HepG2 (cell line): ENCODE data around the gene RSPH1. TPM values are rescaled to one million over a fixed set of nuclear protein-coding genes. Genes with fewer than 3 reads are reported as not detected.

Source experiments
- ATAC-seq: fragments of 200-7000 bp; cut with Tn5 transposase; 3 replicates; pipeline ENCODE4 v1.9.1; 2020; ENCODE audit warnings: mild to moderate bottlenecking, moderate library complexity
- BruUV-seq: library from RNA; stranded (reverse); fragments of 400-500 nt; replicated peaks from 2 replicates; lab custom pipeline; 2021; lab: Mats Ljungman, UMichigan
- CTCF ChIA-PET: fragments of 300-600 bp; formaldehyde crosslinking; extraction: SDS; loops from one replicate; lab custom pipeline; 2021; ENCODE audit warnings: low total read pairs, inconsistent platforms, low intra/inter-chr PET ratio; lab: Yijun Ruan, JAX
- POLR2A ChIA-PET: fragments of 350-600 bp; sonication (Branson Sonifier 250); formaldehyde crosslinking; loops from one replicate; lab custom pipeline; 2020; ENCODE audit warnings: antibody characterized with exemption, inconsistent platforms; lab: Yijun Ruan, JAX
- DNase-seq: peaks from one replicate; pipeline ENCODE4 v3.0.0-alpha.2; 2015; ENCODE audit warnings: low spot score
- FAIRE-seq: peaks from 3 replicates; lab custom pipeline; 2011; peaks lifted over from hg19 to GRCh38; lab: Jason Lieb, UNC
- H2AFZ ChIP-seq: one replicate; pipeline ENCODE4 v1.6.1; 2011; ENCODE audit warnings: low read length, inconsistent platforms
- H3K27ac ChIP-seq: fragments of 300-600 bp; 3 replicates; pipeline ENCODE4 v1.8.0; 2011; ENCODE audit warnings: mixed run types, mild to moderate bottlenecking, mixed read lengths, low read length, inconsistent platforms; ENCODE audit not compliant: insufficient read depth; ENCODE audit errors: extremely low read length
- H3K27me3 ChIP-seq, 2 experiments: fragments of 200-600 bp in 1 of 2; 2 replicates in 1 of 2; 3 replicates in 1 of 2; pipeline versions ENCODE4 v1.6.0 to v1.8.0; 2011; ENCODE audit warnings: low read length in 2 of 2, mild to moderate bottlenecking in 2 of 2, moderate library complexity in 2 of 2, inconsistent platforms in 1 of 2; ENCODE audit not compliant: insufficient read depth in 2 of 2, control insufficient read depth in 1 of 2
- H3K36me3 ChIP-seq, 2 experiments: fragments of 200-600 bp in 1 of 2; replicated peaks in 1 of 2; 2 replicates in 1 of 2; 3 replicates in 1 of 2; pipeline versions ENCODE4 v1.5.1 to v1.8.0; 2011; ENCODE audit warnings: low read length in 2 of 2, inconsistent platforms in 1 of 2; ENCODE audit not compliant: insufficient read depth in 2 of 2, control insufficient read depth in 1 of 2
- H3K4me1 ChIP-seq: 2 replicates; pipeline ENCODE4 v1.5.1; 2012; ENCODE audit warnings: low read length, inconsistent platforms; ENCODE audit not compliant: insufficient read depth
- H3K4me2 ChIP-seq: 2 replicates; pipeline ENCODE4 v1.6.0; 2011; ENCODE audit warnings: low read depth, low read length, inconsistent platforms
- H3K4me3 ChIP-seq, 3 experiments: fragments of 200-600 bp in 1 of 3; sonication (generic), shearing (Covaris generic) in 1 of 3; replicated peaks in 1 of 3; 2 replicates each; pipeline ENCODE4 v1.5.1; 2011 to 2016; ENCODE audit warnings: low read length in 3 of 3, inconsistent platforms in 2 of 3, low read depth in 2 of 3, mild to moderate bottlenecking in 2 of 3, control low read depth in 1 of 3, mixed read lengths in 1 of 3; ENCODE audit not compliant: insufficient read depth in 1 of 3
- H3K79me2 ChIP-seq: one replicate; pipeline ENCODE4 v1.6.1; 2011; ENCODE audit warnings: low read length, inconsistent platforms; ENCODE audit not compliant: insufficient read depth
- H3K9ac ChIP-seq: 2 replicates; pipeline ENCODE4 v1.6.0; 2011; ENCODE audit warnings: mild to moderate bottlenecking, low read depth, low read length, inconsistent platforms; ENCODE audit not compliant: insufficient read depth
- H3K9me3 ChIP-seq: 2 replicates; pipeline ENCODE4 v1.5.1; 2012; ENCODE audit warnings: mild to moderate bottlenecking, low read length
- H4K20me1 ChIP-seq: 2 replicates; pipeline ENCODE4 v1.6.0; 2011; ENCODE audit warnings: inconsistent platforms, mild to moderate bottlenecking, low read length, moderate library complexity; ENCODE audit not compliant: insufficient read depth
- AGO1 ChIP-seq: fragments of 200-400 bp; formaldehyde crosslinking; IDR thresholded peaks from 2 replicates; pipeline ENCODE4 v1.6.1; 2017; ENCODE audit warnings: mild to moderate bottlenecking, low read depth, low read length, moderate library complexity; ENCODE audit not compliant: poor library complexity, severe bottlenecking
- BORCS8-MEF2B ChIP-seq: sonication (generic); formaldehyde crosslinking; IDR thresholded peaks from 2 replicates; pipeline ENCODE4 v1.8.0; 2022; ENCODE audit warnings: mild to moderate bottlenecking, missing genetic modification reagents
- CC2D1A ChIP-seq: sonication (generic); formaldehyde crosslinking; IDR thresholded peaks from 2 replicates; pipeline ENCODE4 v1.8.1; 2023; ENCODE audit warnings: mild to moderate bottlenecking, missing genetic modification reagents
- CCDC6 ChIP-seq: sonication (generic); formaldehyde crosslinking; IDR thresholded peaks from 2 replicates; pipeline ENCODE4 v1.8.1; 2022; ENCODE audit warnings: mild to moderate bottlenecking, missing genetic modification reagents, moderate library complexity
- DNMT3B ChIP-seq: conservative IDR thresholded peaks from 2 replicates; pipeline ENCODE4 v1.6.1; 2016; ENCODE audit warnings: missing biosample characterization, control low read depth
- IRX3 ChIP-seq: sonication (generic); formaldehyde crosslinking; IDR thresholded peaks from 2 replicates; pipeline ENCODE4 v1.8.1; 2023; ENCODE audit warnings: mild to moderate bottlenecking, low read depth, missing genetic modification reagents, borderline replicate concordance
- KDM2A ChIP-seq: sonication (generic); formaldehyde crosslinking; IDR thresholded peaks from 2 replicates; pipeline ENCODE4 v1.4.0; 2020; ENCODE audit warnings: low read depth, missing genetic modification reagents, borderline replicate concordance
- MTA3 ChIP-seq: sonication (generic); formaldehyde crosslinking; IDR thresholded peaks from 2 replicates; pipeline ENCODE4 v1.4.0; 2020; ENCODE audit warnings: missing genetic modification reagents
- MXD1 ChIP-seq: sonication (generic); formaldehyde crosslinking; IDR thresholded peaks from 2 replicates; pipeline ENCODE4 v1.4.0; 2020; ENCODE audit warnings: mild to moderate bottlenecking, missing genetic modification reagents
- PITX1 ChIP-seq: sonication (generic); formaldehyde crosslinking; IDR thresholded peaks from 2 replicates; pipeline ENCODE4 v1.5.1; 2020; ENCODE audit warnings: mild to moderate bottlenecking, missing genetic modification reagents
- TBL1XR1 ChIP-seq: fragments of 150-350 bp; IDR thresholded peaks from 2 replicates; pipeline ENCODE4 v1.6.1; 2014; ENCODE audit warnings: borderline replicate concordance, low read length; ENCODE audit not compliant: partially characterized antibody
- ZNF33B ChIP-seq: sonication (generic); formaldehyde crosslinking; IDR thresholded peaks from 2 replicates; pipeline ENCODE4 v1.5.1; 2020; ENCODE audit warnings: mild to moderate bottlenecking, missing genetic modification reagents
- ZNF362 ChIP-seq: sonication (generic); formaldehyde crosslinking; IDR thresholded peaks from 2 replicates; pipeline ENCODE4 v1.4.0; 2020; ENCODE audit warnings: missing genetic modification reagents, mild to moderate bottlenecking, borderline replicate concordance
- ZNF567 ChIP-seq: sonication (generic); formaldehyde crosslinking; IDR thresholded peaks from 2 replicates; pipeline ENCODE4 v1.8.1; 2023; ENCODE audit warnings: mild to moderate bottlenecking, missing genetic modification reagents, borderline replicate concordance
- ZXDC ChIP-seq: sonication (generic); formaldehyde crosslinking; IDR thresholded peaks from 2 replicates; pipeline ENCODE4 v1.5.0; 2020; ENCODE audit warnings: mild to moderate bottlenecking, missing genetic modification reagents
- WGBS: methylation state at CpG from one replicate; pipeline ENCODE4 v1.1.6; 2017; ENCODE audit warnings: low lambda C conversion rate; 5-methylcytosine and 5-hydroxymethylcytosine counted together
- in situ Hi-C: cut with HindIII; loops from 2 replicates; pipeline ENCODE4 v1.10.0; 2017; ENCODE audit warnings: low pct_unique_long_range_greater_than_20kb; ENCODE audit not compliant: extremely low pct_ligation_motif_present
- intact Hi-C: fragments of 100-400 bp; cut with micrococcal nuclease; formaldehyde crosslinking; loops from one replicate; pipeline ENCODE4 v1.10.0; 2022; ENCODE audit not compliant: unreplicated experiment
- polyA plus RNA-seq, 8 experiments: library from polyadenylated mRNA; depleted of rRNA in 3 of 8; stranded (reverse) in 7 of 8; unstranded in 1 of 8; fragments of >200 nt; fragmentation: Illumina TruSeq in 4 of 8; extraction: Trizol in 4 of 8; gene quantifications; 2 replicates each; pipeline versions ENCODE4 v1.2.1 to v1.2.3, GENCODE V29; 2011 to 2016; ENCODE audit warnings: low read depth in 4 of 8, missing spikeins in 1 of 8, mixed read lengths in 1 of 8; ENCODE audit not compliant: insufficient read depth in 1 of 8
- total RNA-seq, 5 experiments: library from RNA; depleted of rRNA; stranded (reverse); fragments of >200 nt; fragmentation: Illumina TruSeq; extraction: Trizol; gene quantifications; 2 replicates each; pipeline ENCODE4 v1.2.3, GENCODE V29; 2016; ENCODE audit warnings: low read depth in 1 of 5

Gene RSPH1
- total and polyA plus RNA-seq, 2 of the 13 experiments (the other 11 are each of a cell fraction or from before 2014, with no cell fraction given), result not detected

- ChIA-PET POLR2A (no interaction called here), CTCF (no interaction called here)
- Histone ChIP-seq H3K79me2 (no peaks in the 10 kb centered on the region), H3K4me3 (no peak overlapping the region), H4K20me1 (no peaks in the 10 kb centered on the region), H2AFZ (no peak overlapping the region), H3K9me3 (no peaks in the 10 kb centered on the region), H3K27ac (no peak overlapping the region), H3K9ac (no peak overlapping the region), H3K4me2 (no peak overlapping the region), H3K36me3 (no peaks in the 10 kb centered on the region), H3K27me3 (peaks cover 0 to 3% of the 10 kb centered on the region in 2 experiments; a peak in 1 of 5 replicates), H3K4me1 (peaks cover 14% of the 10 kb centered on the region)
- WGBS, result 63% methylated on average over 13 of the region's 18 CpGs
- FAIRE-seq (no peak), DNase-seq (no peak), ATAC-seq (no peak)
- intact Hi-C loops, result no loop called here
- in situ Hi-C loops, result no loop called here
- no TSS peak for BruUV-seq
- TF ChIP-seq PITX1 (CRISPR knock-in tag) (no peak), ZNF567 (no peak), TBL1XR1 (no peak), CC2D1A (CRISPR knock-in tag) (no peak), IRX3 (CRISPR knock-in tag) (no peak), DNMT3B (CRISPR knock-in tag) (no peak), CCDC6 (no peak), MXD1 (CRISPR knock-in tag) (no peak), ZXDC (CRISPR knock-in tag) (no peak), ZNF33B (CRISPR knock-in tag) (no peak), AGO1 (no peak), BORCS8-MEF2B (CRISPR knock-in tag) (no peak), KDM2A (CRISPR knock-in tag) (no peak), MTA3 (CRISPR knock-in tag) (no peak), ZNF362 (CRISPR knock-in tag) (no peak)
These were observed 20.3 kb downstream of the RSPH1 start for GRCh38 chr21:42475526-42476387.
